HEK293 (cell line): ENCODE data around the gene METRNL.

Source experiments
- CTCF ChIA-PET: fragments of 350-600 bp; formaldehyde crosslinking; extraction: SDS; loops from one replicate; lab custom pipeline; 2021; ENCODE audit warnings: antibody characterized with exemption; lab: Yijun Ruan, JAX
- POLR2A ChIA-PET: fragments of 300-600 bp; formaldehyde crosslinking; extraction: SDS; loops from one replicate; lab custom pipeline; 2020; ENCODE audit warnings: antibody characterized with exemption, inconsistent platforms; lab: Yijun Ruan, JAX
- H3K27ac ChIP-seq: fragments of 200-500 bp; sonication (Bioruptor generic); 2 replicates; pipeline ENCODE4 v1.5.1; 2014; ENCODE audit warnings: low read depth, low read length, control low read depth, inconsistent platforms; ENCODE audit errors: extremely low read depth
- H3K36me3 ChIP-seq, 2 experiments: fragments of 200-500 bp in 1 of 2; sonication (Bioruptor generic) in 1 of 2; 1 replicate in 1 of 2; 2 replicates in 1 of 2; pipeline ENCODE4 v1.5.1; 2014 to 2017; ENCODE audit warnings: inconsistent platforms in 2 of 2, low read length in 2 of 2; ENCODE audit not compliant: control insufficient read depth in 2 of 2, insufficient read depth in 1 of 2
- H3K4me1 ChIP-seq: fragments of 200-500 bp; sonication (Bioruptor generic); 2 replicates; pipeline ENCODE4 v1.5.1; 2014; ENCODE audit warnings: mild to moderate bottlenecking, low read length, inconsistent platforms; ENCODE audit not compliant: control insufficient read depth, insufficient read depth
- H3K4me3 ChIP-seq: 2 replicates; pipeline ENCODE4 v1.5.1; 2011; ENCODE audit warnings: low read depth, mild to moderate bottlenecking, control low read depth, low read length, moderate library complexity
- H3K9me3 ChIP-seq: fragments of 200-500 bp; sonication (Bioruptor generic); 2 replicates; pipeline ENCODE4 v1.5.1; 2014; ENCODE audit warnings: low read depth, low read length, inconsistent platforms; ENCODE audit not compliant: control insufficient read depth, insufficient read depth
- GFI1B ChIP-seq: fragments of 450-650 bp; formaldehyde crosslinking; IDR thresholded peaks from 2 replicates; pipeline ENCODE4 v1.5.1; 2016; ENCODE audit warnings: missing biosample characterization, missing genetic modification characterization
- KLF9 ChIP-seq: fragments of 450-650 bp; formaldehyde crosslinking; IDR thresholded peaks from 2 replicates; pipeline ENCODE4 v1.5.1; 2016; ENCODE audit warnings: missing biosample characterization, missing genetic modification characterization, low read depth
- YY1 ChIP-seq: fragments of 450-650 bp; formaldehyde crosslinking; IDR thresholded peaks from 2 replicates; pipeline ENCODE4 v1.5.1; 2018; ENCODE audit warnings: missing biosample characterization, missing genetic modification characterization
- ZBTB8A ChIP-seq: fragments of 450-650 bp; formaldehyde crosslinking; IDR thresholded peaks from 2 replicates; pipeline ENCODE4 v1.5.1; 2016; ENCODE audit warnings: missing biosample characterization, missing genetic modification characterization
- ZFP3 ChIP-seq: fragments of 450-650 bp; formaldehyde crosslinking; IDR thresholded peaks from 2 replicates; pipeline ENCODE4 v1.5.1; 2016; ENCODE audit warnings: low read depth, missing biosample characterization, missing genetic modification characterization
- ZFP41 ChIP-seq: fragments of 450-650 bp; formaldehyde crosslinking; IDR thresholded peaks from 2 replicates; pipeline ENCODE4 v1.5.1; 2016; ENCODE audit warnings: missing biosample characterization, missing genetic modification characterization, borderline replicate concordance
- ZNF10 ChIP-seq: fragments of 450-650 bp; formaldehyde crosslinking; IDR thresholded peaks from 2 replicates; pipeline ENCODE4 v1.5.1; 2017; ENCODE audit warnings: missing biosample characterization, missing genetic modification characterization
- ZNF16 ChIP-seq: fragments of 450-650 bp; formaldehyde crosslinking; IDR thresholded peaks from 2 replicates; pipeline ENCODE4 v1.5.1; 2016; ENCODE audit warnings: low read depth, missing biosample characterization, missing genetic modification characterization
- ZNF175 ChIP-seq: fragments of 450-650 bp; formaldehyde crosslinking; IDR thresholded peaks from 2 replicates; pipeline ENCODE4 v1.5.1; 2016; ENCODE audit warnings: missing biosample characterization, missing genetic modification characterization
- ZNF223 ChIP-seq: fragments of 450-650 bp; formaldehyde crosslinking; IDR thresholded peaks from 2 replicates; pipeline ENCODE4 v1.5.1; 2016; ENCODE audit warnings: missing biosample characterization, missing genetic modification characterization
- ZNF239 ChIP-seq: fragments of 450-650 bp; formaldehyde crosslinking; IDR thresholded peaks from 2 replicates; pipeline ENCODE4 v1.5.1; 2016; ENCODE audit warnings: missing biosample characterization, missing genetic modification characterization
- ZNF335 ChIP-seq: fragments of 450-650 bp; formaldehyde crosslinking; conservative IDR thresholded peaks from 2 replicates; pipeline ENCODE4 v1.5.1; 2016; ENCODE audit warnings: missing biosample characterization, missing genetic modification characterization
- ZNF341 ChIP-seq: fragments of 450-650 bp; formaldehyde crosslinking; IDR thresholded peaks from 2 replicates; pipeline ENCODE4; 2016; ENCODE audit warnings: low read depth, missing biosample characterization, missing genetic modification characterization
- ZNF354C ChIP-seq: fragments of 450-650 bp; formaldehyde crosslinking; IDR thresholded peaks from 2 replicates; pipeline ENCODE4 v1.5.1; 2016; ENCODE audit warnings: missing biosample characterization, missing genetic modification characterization, low read depth, borderline replicate concordance
- ZNF37A ChIP-seq: fragments of 450-650 bp; IDR thresholded peaks from 2 replicates; pipeline ENCODE4 v1.5.1; 2018; ENCODE audit warnings: missing biosample characterization, missing genetic modification characterization
- ZNF423 ChIP-seq: fragments of 450-650 bp; formaldehyde crosslinking; IDR thresholded peaks from 2 replicates; pipeline ENCODE4 v1.5.1; 2016; ENCODE audit warnings: missing biosample characterization, missing genetic modification characterization
- ZNF560 ChIP-seq: fragments of 450-650 bp; formaldehyde crosslinking; IDR thresholded peaks from 2 replicates; pipeline ENCODE4 v1.5.1; 2017; ENCODE audit warnings: missing biosample characterization, missing genetic modification characterization, borderline replicate concordance
- ZNF561 ChIP-seq: fragments of 450-650 bp; IDR thresholded peaks from 2 replicates; pipeline ENCODE4 v1.5.1; 2018; ENCODE audit warnings: missing biosample characterization, missing genetic modification characterization, borderline replicate concordance
- ZNF585B ChIP-seq: fragments of 450-650 bp; formaldehyde crosslinking; IDR thresholded peaks from 2 replicates; pipeline ENCODE4 v1.5.1; 2016; ENCODE audit warnings: missing biosample characterization, missing genetic modification characterization
- ZNF626 ChIP-seq: fragments of 450-650 bp; sonication (Bioruptor Pico); formaldehyde crosslinking; IDR thresholded peaks from 2 replicates; pipeline ENCODE4 v1.5.1; 2018; ENCODE audit warnings: missing biosample characterization, missing genetic modification characterization, inconsistent platforms
- ZNF658 ChIP-seq: fragments of 450-650 bp; formaldehyde crosslinking; IDR thresholded peaks from 2 replicates; pipeline ENCODE4; 2016; ENCODE audit warnings: missing biosample characterization, missing genetic modification characterization
- ZNF747 ChIP-seq: fragments of 450-650 bp; formaldehyde crosslinking; IDR thresholded peaks from 2 replicates; pipeline ENCODE4 v1.5.1; 2016; ENCODE audit warnings: missing biosample characterization, missing genetic modification characterization
- ZNF76 ChIP-seq: fragments of 450-650 bp; formaldehyde crosslinking; IDR thresholded peaks from 2 replicates; pipeline ENCODE4; 2016; ENCODE audit warnings: low read depth, missing biosample characterization, missing genetic modification characterization, borderline replicate concordance
- ZNF792 ChIP-seq: fragments of 450-650 bp; formaldehyde crosslinking; IDR thresholded peaks from 2 replicates; pipeline ENCODE4 v1.5.1; 2016; ENCODE audit warnings: missing biosample characterization, missing genetic modification characterization
- ZNF830 ChIP-seq: fragments of 450-650 bp; IDR thresholded peaks from 2 replicates; pipeline ENCODE4 v1.5.0; 2018; ENCODE audit warnings: missing biosample characterization, missing genetic modification characterization, low read depth, mild to moderate bottlenecking, moderate library complexity
- ZSCAN23 ChIP-seq: fragments of 450-650 bp; formaldehyde crosslinking; IDR thresholded peaks from 2 replicates; pipeline ENCODE4 v1.5.1; 2016; ENCODE audit warnings: missing biosample characterization, missing genetic modification characterization
- ZXDB ChIP-seq: fragments of 450-650 bp; formaldehyde crosslinking; IDR thresholded peaks from 2 replicates; pipeline ENCODE4 v1.5.1; 2016; ENCODE audit warnings: missing biosample characterization, missing genetic modification characterization
- TF ChIP-seq, protein P1 (sequence below): fragments of 450-650 bp; formaldehyde crosslinking; IDR thresholded peaks from 2 replicates; pipeline ENCODE4 v1.5.1; 2016; ENCODE audit warnings: missing biosample characterization, missing genetic modification characterization
- TF ChIP-seq, protein P2 (sequence below): IDR thresholded peaks from 2 replicates; pipeline ENCODE4 v1.6.1; 2011; ENCODE audit warnings: mild to moderate bottlenecking, low read depth, low read length, borderline replicate concordance
- TF ChIP-seq, protein P3 (sequence below): fragments of 450-650 bp; formaldehyde crosslinking; IDR thresholded peaks from 2 replicates; pipeline ENCODE4 v1.5.1; 2017; ENCODE audit warnings: missing biosample characterization, missing genetic modification characterization
- TF ChIP-seq, protein P4 (sequence below): fragments of 450-650 bp; formaldehyde crosslinking; IDR thresholded peaks from 2 replicates; pipeline ENCODE4 v1.5.1; 2016; ENCODE audit warnings: missing biosample characterization, missing genetic modification characterization
- TF ChIP-seq, protein P5 (sequence below): fragments of 450-650 bp; formaldehyde crosslinking; IDR thresholded peaks from 2 replicates; pipeline ENCODE4 v1.5.1; 2016; ENCODE audit warnings: missing biosample characterization, missing genetic modification characterization

Gene METRNL

DNA sequence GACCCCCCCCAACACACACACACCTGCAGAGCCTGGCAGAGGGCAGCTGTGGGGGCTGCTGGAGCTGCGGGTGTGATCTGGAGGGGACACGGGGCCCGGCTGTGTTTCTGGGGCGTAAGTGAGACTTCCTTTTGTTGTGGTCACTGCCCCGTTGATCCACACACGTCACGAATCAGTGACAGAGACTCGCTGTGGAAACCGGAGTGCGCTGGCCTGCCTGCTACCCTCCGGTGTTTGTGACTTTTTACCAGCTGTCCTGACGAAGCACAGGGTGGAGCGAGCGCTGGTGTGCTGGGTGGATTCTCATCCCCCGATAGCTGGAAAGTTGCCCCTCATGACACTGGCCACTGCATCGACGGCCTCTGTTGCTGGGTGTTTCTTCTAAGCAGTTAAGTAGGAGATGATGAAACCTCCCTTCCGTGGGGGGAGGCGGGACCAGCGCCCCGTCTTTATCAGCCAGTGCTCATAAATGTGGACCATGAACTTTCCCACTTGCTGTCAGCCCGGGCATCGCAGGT, 2.3 kb downstream of the METRNL start:
- peaks cover 7% of the 10 kb centered on the region for H3K4me1 ChIP-seq
- POLR2A ChIA-PET, result no interaction called here
- CTCF ChIA-PET, result interaction anchor here (0.6 kb wide), 1 partner anchor 93 kb away, joined by 3 read pairs; no protein-coding TSS in a partner anchor
- TF ChIP-seq, protein P1, sequence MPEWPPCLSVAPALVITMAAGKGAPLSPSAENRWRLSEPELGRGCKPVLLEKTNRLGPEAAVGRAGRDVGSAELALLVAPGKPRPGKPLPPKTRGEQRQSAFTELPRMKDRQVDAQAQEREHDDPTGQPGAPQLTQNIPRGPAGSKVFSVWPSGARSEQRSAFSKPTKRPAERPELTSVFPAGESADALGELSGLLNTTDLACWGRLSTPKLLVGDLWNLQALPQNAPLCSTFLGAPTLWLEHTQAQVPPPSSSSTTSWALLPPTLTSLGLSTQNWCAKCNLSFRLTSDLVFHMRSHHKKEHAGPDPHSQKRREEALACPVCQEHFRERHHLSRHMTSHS, result no peak
- TF ChIP-seq ZNF561 (tag by site-specific recombination) (no peak), ZNF16 (tag by site-specific recombination) (no peak), ZFP3 (tag by site-specific recombination) (no peak), GFI1B (tag by site-specific recombination) (no peak), ZNF560 (tag by site-specific recombination) (no peak), ZNF175 (tag by site-specific recombination) (no peak), KLF9 (no peak), ZNF423 (no peak), ZNF658 (tag by site-specific recombination) (no peak), ZNF76 (tag by site-specific recombination) (no peak), ZNF830 (tag by site-specific recombination) (no peak), ZNF626 (tag by site-specific recombination) (no peak), ZNF792 (no peak), ZNF239 (no peak), ZBTB8A (tag by site-specific recombination) (no peak), YY1 (tag by site-specific recombination) (no peak)
- TF ChIP-seq, protein P2, sequence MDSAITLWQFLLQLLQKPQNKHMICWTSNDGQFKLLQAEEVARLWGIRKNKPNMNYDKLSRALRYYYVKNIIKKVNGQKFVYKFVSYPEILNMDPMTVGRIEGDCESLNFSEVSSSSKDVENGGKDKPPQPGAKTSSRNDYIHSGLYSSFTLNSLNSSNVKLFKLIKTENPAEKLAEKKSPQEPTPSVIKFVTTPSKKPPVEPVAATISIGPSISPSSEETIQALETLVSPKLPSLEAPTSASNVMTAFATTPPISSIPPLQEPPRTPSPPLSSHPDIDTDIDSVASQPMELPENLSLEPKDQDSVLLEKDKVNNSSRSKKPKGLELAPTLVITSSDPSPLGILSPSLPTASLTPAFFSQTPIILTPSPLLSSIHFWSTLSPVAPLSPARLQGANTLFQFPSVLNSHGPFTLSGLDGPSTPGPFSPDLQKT, result no peak
- TF ChIP-seq, all 188 proteins: peak for 0
- Histone ChIP-seq H3K36me3 (peaks cover 0 to 20% of the 10 kb centered on the region in 2 experiments; a peak in 1 of 3 replicates), H3K4me3 (no peak overlapping the region), H3K27ac (no peak overlapping the region), H3K9me3 (no peaks in the 10 kb centered on the region)

DNA sequence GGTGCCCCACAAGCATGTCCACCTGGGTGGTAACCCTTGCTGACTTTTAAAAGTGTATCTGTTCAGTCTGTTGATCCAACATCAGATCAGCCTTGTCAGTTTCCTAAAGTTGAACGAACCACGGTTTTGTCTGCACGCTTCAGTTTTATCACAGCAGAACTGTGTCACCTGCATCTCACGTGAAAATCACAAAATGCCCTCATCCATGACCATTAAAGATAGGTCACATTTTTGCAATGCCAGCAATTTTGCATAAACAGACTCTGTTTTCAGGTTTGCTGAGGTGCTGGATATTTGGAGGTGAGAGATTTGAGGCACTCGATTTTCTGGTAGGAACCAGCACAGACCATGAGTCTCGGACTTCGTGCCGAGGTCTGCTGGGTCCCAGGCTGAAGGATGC, 3.0 kb downstream of the METRNL start:
- POLR2A ChIA-PET, result no interaction called here
- CTCF ChIA-PET, result no interaction called here

More for the DNA sequence above, 3.0 kb downstream of the METRNL start:
- Histone ChIP-seq H3K4me1 (peaks cover 7% of the 10 kb centered on the region), H3K36me3 (peaks cover 0 to 20% of the 10 kb centered on the region in 2 experiments; a peak in 1 of 3 replicates), H3K27ac (no peak overlapping the region), H3K4me3 (no peak overlapping the region), H3K9me3 (no peaks in the 10 kb centered on the region)
- no peak for TF ChIP-seq ZNF335 (tag by site-specific recombination)
- TF ChIP-seq, protein P3, sequence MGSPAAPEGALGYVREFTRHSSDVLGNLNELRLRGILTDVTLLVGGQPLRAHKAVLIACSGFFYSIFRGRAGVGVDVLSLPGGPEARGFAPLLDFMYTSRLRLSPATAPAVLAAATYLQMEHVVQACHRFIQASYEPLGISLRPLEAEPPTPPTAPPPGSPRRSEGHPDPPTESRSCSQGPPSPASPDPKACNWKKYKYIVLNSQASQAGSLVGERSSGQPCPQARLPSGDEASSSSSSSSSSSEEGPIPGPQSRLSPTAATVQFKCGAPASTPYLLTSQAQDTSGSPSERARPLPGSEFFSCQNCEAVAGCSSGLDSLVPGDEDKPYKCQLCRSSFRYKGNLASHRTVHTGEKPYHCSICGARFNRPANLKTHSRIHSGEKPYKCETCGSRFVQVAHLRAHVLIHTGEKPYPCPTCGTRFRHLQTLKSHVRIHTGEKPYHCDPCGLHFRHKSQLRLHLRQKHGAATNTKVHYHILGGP (tag by site-specific recombination), result no peak
- TF ChIP-seq, protein P4, sequence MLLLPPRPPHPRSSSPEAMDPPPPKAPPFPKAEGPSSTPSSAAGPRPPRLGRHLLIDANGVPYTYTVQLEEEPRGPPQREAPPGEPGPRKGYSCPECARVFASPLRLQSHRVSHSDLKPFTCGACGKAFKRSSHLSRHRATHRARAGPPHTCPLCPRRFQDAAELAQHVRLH (tag by site-specific recombination), result no peak
- TF ChIP-seq ZNF37A (tag by site-specific recombination), result no peak
- TF ChIP-seq, protein P5, sequence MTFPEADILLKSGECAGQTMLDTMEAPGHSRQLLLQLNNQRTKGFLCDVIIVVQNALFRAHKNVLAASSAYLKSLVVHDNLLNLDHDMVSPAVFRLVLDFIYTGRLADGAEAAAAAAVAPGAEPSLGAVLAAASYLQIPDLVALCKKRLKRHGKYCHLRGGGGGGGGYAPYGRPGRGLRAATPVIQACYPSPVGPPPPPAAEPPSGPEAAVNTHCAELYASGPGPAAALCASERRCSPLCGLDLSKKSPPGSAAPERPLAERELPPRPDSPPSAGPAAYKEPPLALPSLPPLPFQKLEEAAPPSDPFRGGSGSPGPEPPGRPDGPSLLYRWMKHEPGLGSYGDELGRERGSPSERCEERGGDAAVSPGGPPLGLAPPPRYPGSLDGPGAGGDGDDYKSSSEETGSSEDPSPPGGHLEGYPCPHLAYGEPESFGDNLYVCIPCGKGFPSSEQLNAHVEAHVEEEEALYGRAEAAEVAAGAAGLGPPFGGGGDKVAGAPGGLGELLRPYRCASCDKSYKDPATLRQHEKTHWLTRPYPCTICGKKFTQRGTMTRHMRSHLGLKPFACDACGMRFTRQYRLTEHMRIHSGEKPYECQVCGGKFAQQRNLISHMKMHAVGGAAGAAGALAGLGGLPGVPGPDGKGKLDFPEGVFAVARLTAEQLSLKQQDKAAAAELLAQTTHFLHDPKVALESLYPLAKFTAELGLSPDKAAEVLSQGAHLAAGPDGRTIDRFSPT, result no peak
- no peak for TF ChIP-seq ZNF223 (tag by site-specific recombination)
- TF ChIP-seq ZNF354C, result no peak
- TF ChIP-seq ZSCAN23 (tag by site-specific recombination), result no peak
- TF ChIP-seq ZNF747 (tag by site-specific recombination), result no peak
- TF ChIP-seq ZXDB (tag by site-specific recombination), result no peak
- TF ChIP-seq ZNF341 (tag by site-specific recombination), result no peak
- TF ChIP-seq ZNF10 (tag by site-specific recombination), result no peak
- no peak for TF ChIP-seq ZFP41 (tag by site-specific recombination)
- no peak for TF ChIP-seq ZNF585B (tag by site-specific recombination)
- TF ChIP-seq ZNF830 (tag by site-specific recombination), result no peak
